IPS DF 4.7 (cell line): ENCODE results near the gene RBM39.

Experiments
- DNase-seq: peaks from one replicate; pipeline ENCODE4 v3.0.0-alpha.2; 2013; ENCODE audit warnings: low spot score; ENCODE audit errors: extremely low read depth

Gene RBM39

GRCh38 chr20:35674921-35675320 is 67.1 kb downstream of the RBM39 start:
- no peak for DNase-seq

GRCh38 chr20:35673884-35674283 is 68.2 kb downstream of the RBM39 start:
- DNase-seq: no peak

- no peak for DNase-seq
These were observed 72.4 kb downstream of the RBM39 start for GRCh38 chr20:35669681-35670080.

GRCh38 chr20:35669221-35669620 is 72.8 kb downstream of the RBM39 start:
- no peak for DNase-seq

- no peak for DNase-seq
These were observed 76.1 kb downstream of the RBM39 start for GRCh38 chr20:35665949-35666288.

- peak; percentile 86 for DNase-seq
These were observed 77.4 kb downstream of the RBM39 start, which contains the start of the genes CPNE1 and RBM12 for GRCh38 chr20:35664466-35665206. Gene CPNE1 (minus strand): TSS chr20:35664900. CDS start chr20:35632923, 31,977 bp downstream. Gene RBM12 (minus strand): TSS chr20:35664900. CDS start chr20:35655322, 9,578 bp downstream.

- no peak for DNase-seq
These were observed 78.3 kb downstream of the RBM39 start for GRCh38 chr20:35663516-35664465.

- DNase-seq: no peak
These were observed 79.5 kb downstream of the RBM39 start for GRCh38 chr20:35662551-35662950.

- DNase-seq: no peak
These were observed 80.2 kb downstream of the RBM39 start for GRCh38 chr20:35661908-35662307.

- DNase-seq: no peak
These were observed 81.0 kb downstream of the RBM39 start for GRCh38 chr20:35661053-35661452.

- no peak for DNase-seq
These were observed 81.7 kb downstream of the RBM39 start for GRCh38 chr20:35660122-35660937.

GRCh38 chr20:35657271-35657670 is 84.8 kb downstream of the RBM39 start:
- no peak for DNase-seq

- no peak for DNase-seq
These were observed 87.6 kb downstream of the RBM39 start for GRCh38 chr20:35654415-35654814.

GRCh38 chr20:35653893-35654292 is 88.2 kb downstream of the RBM39 start:
- DNase-seq: no peak
